K562 (cell line): Measurements from ENCODE around the gene LRRC59. TPM values are rescaled to one million over a fixed set of nuclear protein-coding genes. Genes with fewer than 3 reads are reported as not detected.

Experiments
- ATAC-seq: fragments of 200-7000 bp; cut with Tn5 transposase; 3 replicates; pipeline ENCODE4 v1.9.1; 2020; ENCODE audit warnings: moderate library complexity
- BruUV-seq: library from RNA; stranded (reverse); fragments of 400-500 nt; replicated peaks from 2 replicates; lab custom pipeline; 2021; lab: Mats Ljungman, UMichigan
- CTCF ChIA-PET: fragments of 300-600 bp; formaldehyde crosslinking; extraction: SDS; loops from one replicate; lab custom pipeline; 2021; ENCODE audit warnings: low intra/inter-chr PET ratio; lab: Yijun Ruan, JAX
- POLR2A ChIA-PET: fragments of 300-600, 350-650 bp; sonication (Branson Sonifier 250); formaldehyde crosslinking; extraction: SDS; loops from one replicate; lab custom pipeline; 2021; ENCODE audit warnings: antibody characterized with exemption, inconsistent platforms; lab: Yijun Ruan, JAX
- DNase-seq, 4 experiments: peaks; one replicate each; pipeline versions ENCODE4 v3.0.0 to v3.0.0-alpha.2; 2011 to 2018; ENCODE audit warnings: low spot score in 3 of 4, mixed read lengths in 3 of 4; ENCODE audit errors: extremely low read depth in 1 of 4
- FAIRE-seq: peaks from 2 replicates; lab custom pipeline; 2011; peaks lifted over from hg19 to GRCh38; lab: Jason Lieb, UNC
- H2AFZ ChIP-seq: 2 replicates; pipeline ENCODE4 v1.6.0; 2011; ENCODE audit warnings: low read depth, low read length, control low read depth, inconsistent platforms
- H3K27ac ChIP-seq: fragments of 200-600 bp; 3 replicates; pipeline ENCODE4 v1.8.0; 2011; ENCODE audit warnings: low read depth, mild to moderate bottlenecking, control low read depth, inconsistent platforms, low read length, moderate library complexity, mixed read lengths; ENCODE audit errors: extremely low read depth
- H3K27me3 ChIP-seq, 2 experiments: fragments of 300-600 bp in 1 of 2; 2 replicates in 1 of 2; 3 replicates in 1 of 2; pipeline versions ENCODE4 v1.6.0 to v1.8.0; 2011; ENCODE audit warnings: inconsistent platforms in 2 of 2, low read length in 2 of 2, mild to moderate bottlenecking in 1 of 2, mixed read lengths in 1 of 2, moderate library complexity in 1 of 2; ENCODE audit not compliant: control insufficient read depth in 2 of 2, insufficient read depth in 2 of 2
- H3K36me3 ChIP-seq: fragments of 300-600 bp; 3 replicates; pipeline ENCODE4 v1.8.0; 2011; ENCODE audit warnings: mild to moderate bottlenecking, low read length, inconsistent platforms; ENCODE audit not compliant: control insufficient read depth, insufficient read depth
- H3K4me1 ChIP-seq, 2 experiments: fragments of 200-600 bp in 1 of 2; replicated peaks in 1 of 2; 2 replicates in 1 of 2; 3 replicates in 1 of 2; pipeline versions ENCODE4 v1.5.1 to v1.8.0; 2011; ENCODE audit warnings: inconsistent platforms in 2 of 2, low read length in 2 of 2, mild to moderate bottlenecking in 1 of 2, mixed read lengths in 1 of 2, moderate library complexity in 1 of 2; ENCODE audit not compliant: control insufficient read depth in 2 of 2, insufficient read depth in 2 of 2
- H3K4me2 ChIP-seq: 2 replicates; pipeline ENCODE4 v1.6.1; 2011; ENCODE audit warnings: low read length, control low read depth, inconsistent platforms, mixed read lengths; ENCODE audit not compliant: insufficient read depth
- H3K4me3 ChIP-seq: fragments of 200-600 bp; sonication (generic), shearing (Covaris generic); 2 replicates; pipeline ENCODE4 v1.5.1; 2016; ENCODE audit warnings: control low read depth, inconsistent platforms
- H3K79me2 ChIP-seq: fragments of 200-600 bp; 3 replicates; pipeline ENCODE4 v1.8.0; 2011; ENCODE audit warnings: low read length, inconsistent platforms; ENCODE audit not compliant: control insufficient read depth, insufficient read depth
- H3K9ac ChIP-seq, 2 experiments: 2 replicates each; pipeline versions ENCODE4 v1.6.0 to v1.6.1; 2011; ENCODE audit warnings: low read depth in 2 of 2, low read length in 2 of 2, control low read depth in 1 of 2, inconsistent platforms in 1 of 2, mild to moderate bottlenecking in 1 of 2, mixed read lengths in 1 of 2; ENCODE audit not compliant: insufficient read depth in 1 of 2
- H3K9me1 ChIP-seq: one replicate; pipeline ENCODE4 v1.6.0; 2011; ENCODE audit warnings: inconsistent platforms, mild to moderate bottlenecking, low read length, moderate library complexity; ENCODE audit not compliant: control insufficient read depth, insufficient read depth
- H3K9me3 ChIP-seq: replicated peaks from 2 replicates; pipeline ENCODE4 v1.5.1; 2011; ENCODE audit warnings: low read depth, low read length, inconsistent platforms; ENCODE audit not compliant: control insufficient read depth, insufficient read depth
- H4K20me1 ChIP-seq: replicated peaks from 2 replicates; pipeline ENCODE4 v1.6.1; 2011; ENCODE audit warnings: low read length, inconsistent platforms, mixed read lengths; ENCODE audit not compliant: control insufficient read depth, insufficient read depth
- CREBBP ChIP-seq: IDR thresholded peaks from one replicate; pipeline ENCODE4 v1.6.1; 2012; ENCODE audit warnings: low read depth, mild to moderate bottlenecking, control low read depth, inconsistent platforms, low read length
- CTBP1 ChIP-seq: fragments of 450-650 bp; IDR thresholded peaks from 2 replicates; pipeline ENCODE4 v1.6.1; 2016; ENCODE audit warnings: borderline replicate concordance
- ELK3 ChIP-seq: fragments of 450-650 bp; formaldehyde crosslinking; IDR thresholded peaks from 2 replicates; pipeline ENCODE4 v1.4.0; 2020; ENCODE audit warnings: mild to moderate bottlenecking
- HDAC3 ChIP-seq: fragments of 450-650 bp; IDR thresholded peaks from 2 replicates; pipeline ENCODE4 v1.6.1; 2018; ENCODE audit warnings: borderline replicate concordance, mild to moderate bottlenecking, moderate library complexity; ENCODE audit not compliant: partially characterized antibody
- HMG20B ChIP-seq: fragments of 250-450 bp; sonication (Bioruptor Pico); IDR thresholded peaks from 2 replicates; pipeline ENCODE4 v1.5.0; 2021; ENCODE audit warnings: mild to moderate bottlenecking
- HMGN3 ChIP-seq: IDR thresholded peaks from 2 replicates; pipeline ENCODE4 v1.6.1; 2011; ENCODE audit warnings: borderline replicate concordance, low read depth, mild to moderate bottlenecking, mixed read lengths, low read length; ENCODE audit not compliant: insufficient read length; ENCODE audit errors: extremely low read depth
- HOXB6 ChIP-seq: fragments of 250-450 bp; sonication (Bioruptor Pico); IDR thresholded peaks from 2 replicates; pipeline ENCODE4 v1.5.1; 2022; ENCODE audit warnings: mild to moderate bottlenecking, borderline replicate concordance
- ILK ChIP-seq: fragments of 450-650 bp; IDR thresholded peaks from 2 replicates; pipeline ENCODE4 v1.6.1; 2016; ENCODE audit warnings: missing genetic modification characterization, low read depth, mild to moderate bottlenecking, missing compliant biosample characterization, moderate library complexity, borderline replicate concordance
- KDM1A ChIP-seq, 2 experiments: fragments of 450-650 bp; IDR thresholded peaks; 2 replicates each; pipeline ENCODE4 v1.6.1; 2016; ENCODE audit warnings: mild to moderate bottlenecking in 2 of 2
- POLR3G ChIP-seq: IDR thresholded peaks from 2 replicates; pipeline ENCODE4 v1.6.1; 2011; ENCODE audit not compliant: insufficient read length, insufficient replicate concordance; ENCODE audit errors: extremely low read depth
- PTBP1 ChIP-seq: fragments of 200-400 bp; formaldehyde crosslinking; IDR thresholded peaks from 2 replicates; pipeline ENCODE4 v1.6.1; 2017; ENCODE audit warnings: low read depth, low read length
- SOX6 ChIP-seq: fragments of 450-650 bp; IDR thresholded peaks from 2 replicates; pipeline ENCODE4 v1.6.1; 2014; ENCODE audit warnings: mild to moderate bottlenecking
- SRSF9 ChIP-seq: fragments of 200-400 bp; formaldehyde crosslinking; IDR thresholded peaks from 2 replicates; pipeline ENCODE4 v1.6.1; 2017; ENCODE audit warnings: low read depth, low read length, borderline replicate concordance
- TSHZ1 ChIP-seq: fragments of 250-450 bp; sonication (Bioruptor Pico); IDR thresholded peaks from 2 replicates; pipeline ENCODE4 v1.4.0; 2020; ENCODE audit warnings: mild to moderate bottlenecking, moderate library complexity
- VEZF1 ChIP-seq: fragments of 200-800 bp; sonication (Bioruptor generic); IDR thresholded peaks from 2 replicates; pipeline ENCODE4 v1.6.1; 2017; ENCODE audit warnings: missing genetic modification characterization, missing compliant biosample characterization
- ZNF444 ChIP-seq: fragments of 250-450 bp; sonication (Bioruptor Pico); IDR thresholded peaks from 2 replicates; pipeline ENCODE4 v1.4.0; 2020; ENCODE audit warnings: mild to moderate bottlenecking, moderate library complexity
- ZNF76 ChIP-seq: fragments of 250-450 bp; sonication (Bioruptor Pico); IDR thresholded peaks from 2 replicates; pipeline ENCODE4 v1.4.0; 2020; ENCODE audit warnings: mild to moderate bottlenecking, moderate library complexity, borderline replicate concordance
- WGBS: fragments of 100-300 bp; shearing (Covaris generic); methylation state at CpG from one replicate; pipeline ENCODE4 v1.1.6; 2016; ENCODE audit warnings: low coverage, mixed read lengths; ENCODE audit not compliant: insufficient coverage; ENCODE audit errors: missing lambda C conversion rate; 5-methylcytosine and 5-hydroxymethylcytosine counted together
- in situ Hi-C: fragments of 300-500 bp; cut with MboI; formaldehyde crosslinking; loops from 4 replicates; pipeline ENCODE4 v1.15.0; 2018; ENCODE audit warnings: inconsistent platforms, mixed read lengths
- intact Hi-C: fragments of 100-400 bp; cut with micrococcal nuclease; formaldehyde crosslinking; loops from 2 replicates; pipeline ENCODE4 v1.14.2; 2022
- polyA plus RNA-seq, 8 experiments: library from polyadenylated mRNA; depleted of rRNA in 4 of 8; stranded (reverse) in 5 of 8; unstranded in 3 of 8; fragments of >200 nt; fragmentation: Nextera tagmentation in 2 of 8; fragmentation: Illumina TruSeq in 1 of 8; extraction: Ambion mirVana in 2 of 8; extraction: Trizol in 1 of 8; gene quantifications; 2 replicates each; pipeline versions ENCODE4 v1.2.1 to v1.2.3, GENCODE V29; 2011 to 2014; ENCODE audit warnings: inconsistent platforms in 1 of 8, missing spikeins in 1 of 8
- total RNA-seq, 7 experiments: library from RNA; depleted of rRNA in 6 of 7; stranded (reverse); fragments of >200 nt in 6 of 7; fragmentation: Illumina TruSeq in 2 of 7; extraction: Trizol in 2 of 7; gene quantifications; 2 replicates each; pipeline versions ENCODE4 v1.2.1 to v1.2.3, GENCODE V29; 2011 to 2021; ENCODE audit warnings: low replicate concordance in 1 of 7

The LRRC59 gene
- total and polyA plus RNA-seq, 9 of the 15 experiments (the other 6 are each of a cell fraction or from before 2014, with no cell fraction given): 27.8 to 244 (median 154) TPM

GRCh38 chr17:50370052-50370451 lies 27.3 kb downstream of the LRRC59 start (continued):
- no peak for TF ChIP-seq TSHZ1
- no peak for TF ChIP-seq HMGN3
- no peak for TF ChIP-seq CREBBP
- TF ChIP-seq KDM1A (IDR thresholded peaks at IDR 0.05): no peak
- TF ChIP-seq ZNF444: no peak
- no peak for TF ChIP-seq HMG20B (CRISPR knock-in tag)
- TF ChIP-seq SRSF9: no peak
- TF ChIP-seq POLR3G: no peak

GRCh38 chr17:50367401-50367800 lies 29.9 kb downstream of the LRRC59 start:
- FAIRE-seq: no peak
- Histone ChIP-seq H3K27me3 (no peaks in the 10 kb centered on the region), H3K4me3 (no peak overlapping the region), H3K27ac (no peak overlapping the region), H3K9me3 (no peaks in the 10 kb centered on the region; the same call in 1 of the 2 replicates), H3K4me2 (no peak overlapping the region), H3K79me2 (peaks cover 25% of the 10 kb centered on the region), H3K9me1 (no peaks in the 10 kb centered on the region), H3K9ac (no peak overlapping the region), H4K20me1 (0 out of 2 replicates have a peak, but pooled peaks cover 4% of the 10 kb centered on the region), H2AFZ (no peak overlapping the region), H3K4me1 (peaks cover 11% of the 10 kb centered on the region in 2 experiments), H3K36me3 (peaks cover 71% of the 10 kb centered on the region)
- ChIA-PET POLR2A (interaction anchor here (0.7 to 2.3 kb wide), 4 partner anchors 8 to 65 kb away, joined by 3 to 11 read pairs (median 6); partner anchors contain the start of gene LRRC59), CTCF (no interaction called here)
- in situ Hi-C loops (no loop called here), intact Hi-C loops (no loop called here)
- DNase-seq: no peak
- BruUV-seq: no TSS peak
- no peak for ATAC-seq
- WGBS: 78% methylated on average over 1 of the region's 1 CpG
- no peak for TF ChIP-seq ILK (tag)
- TF ChIP-seq VEZF1 (CRISPR knock-in tag): no peak
- TF ChIP-seq SOX6: no peak
- no peak for TF ChIP-seq CTBP1
- no peak for TF ChIP-seq HOXB6
- TF ChIP-seq ZNF76 (CRISPR knock-in tag): no peak
- no peak for TF ChIP-seq HDAC3
- no peak for TF ChIP-seq PTBP1
- no peak for TF ChIP-seq ELK3 (CRISPR knock-in tag)
